Adrenal gland (tissue), 5 donors: ENCODE measurements around the gene PDK2.

Source experiments
- POLR2A ChIP-seq, 2 donors: fragments of 450-650 bp; IDR thresholded peaks; one replicate each; pipeline ENCODE4 v1.6.1; 2017; ENCODE audit warnings: antibody characterized with exemption in 2 of 2, mild to moderate bottlenecking in 2 of 2, moderate library complexity in 1 of 2
- TF ChIP-seq, protein P1 (sequence below), 6 experiments: fragments of 450-650 bp in 4 of 6; fragments of 200-600 bp in 2 of 6; sonication (generic) in 1 of 6; IDR thresholded peaks; 1 replicate in 5 of 6; 2 replicates in 1 of 6; pipeline versions ENCODE4 v1.5.1 to v1.8.0; 2016 to 2021; ENCODE audit warnings: antibody characterized with exemption in 6 of 6, mild to moderate bottlenecking in 2 of 6, moderate library complexity in 1 of 6
- donor health status: DM: no; HTN: no; CAD: no.

DNA sequence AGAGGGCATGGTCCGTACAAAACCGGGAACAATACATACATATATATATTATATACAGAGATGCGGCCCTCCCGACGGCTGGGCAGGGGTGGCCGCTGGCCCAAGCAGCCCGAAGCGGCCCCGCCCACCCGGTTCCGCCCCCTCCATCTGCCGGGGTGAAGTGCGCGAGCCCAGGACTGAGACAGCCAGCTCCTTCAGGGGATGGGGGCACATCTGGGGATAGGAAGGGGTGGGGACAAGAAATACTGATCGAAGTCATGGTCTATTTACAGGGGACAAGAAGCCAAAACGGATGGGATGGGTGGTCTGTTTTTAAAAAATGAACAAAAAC, 38.6 kb downstream of the PDK2 start:
- TF ChIP-seq, protein P1, sequence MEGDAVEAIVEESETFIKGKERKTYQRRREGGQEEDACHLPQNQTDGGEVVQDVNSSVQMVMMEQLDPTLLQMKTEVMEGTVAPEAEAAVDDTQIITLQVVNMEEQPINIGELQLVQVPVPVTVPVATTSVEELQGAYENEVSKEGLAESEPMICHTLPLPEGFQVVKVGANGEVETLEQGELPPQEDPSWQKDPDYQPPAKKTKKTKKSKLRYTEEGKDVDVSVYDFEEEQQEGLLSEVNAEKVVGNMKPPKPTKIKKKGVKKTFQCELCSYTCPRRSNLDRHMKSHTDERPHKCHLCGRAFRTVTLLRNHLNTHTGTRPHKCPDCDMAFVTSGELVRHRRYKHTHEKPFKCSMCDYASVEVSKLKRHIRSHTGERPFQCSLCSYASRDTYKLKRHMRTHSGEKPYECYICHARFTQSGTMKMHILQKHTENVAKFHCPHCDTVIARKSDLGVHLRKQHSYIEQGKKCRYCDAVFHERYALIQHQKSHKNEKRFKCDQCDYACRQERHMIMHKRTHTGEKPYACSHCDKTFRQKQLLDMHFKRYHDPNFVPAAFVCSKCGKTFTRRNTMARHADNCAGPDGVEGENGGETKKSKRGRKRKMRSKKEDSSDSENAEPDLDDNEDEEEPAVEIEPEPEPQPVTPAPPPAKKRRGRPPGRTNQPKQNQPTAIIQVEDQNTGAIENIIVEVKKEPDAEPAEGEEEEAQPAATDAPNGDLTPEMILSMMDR (IDR thresholded peaks at IDR 0.05): no peak
- TF ChIP-seq POLR2A (IDR thresholded peaks at IDR 0.05): no peak
